Ishikawa (cell line): ENCODE results near the gene RALGAPA1.

Source experiments
- CEBPB ChIP-seq: IDR thresholded peaks from 2 replicates; pipeline ENCODE4 v1.6.1; 2012
- CREB1 ChIP-seq: IDR thresholded peaks from 2 replicates; pipeline ENCODE4 v1.6.1; 2012; ENCODE audit warnings: low read depth
- EGR1 ChIP-seq: IDR thresholded peaks from 2 replicates; pipeline ENCODE4 v1.6.1; 2012
- EP300 ChIP-seq: IDR thresholded peaks from 2 replicates; pipeline ENCODE4 v1.6.1; 2012; ENCODE audit warnings: borderline replicate concordance
- FOXM1 ChIP-seq: IDR thresholded peaks from 2 replicates; pipeline ENCODE4 v1.6.1; 2012; ENCODE audit warnings: low read depth, borderline replicate concordance
- MAX ChIP-seq: IDR thresholded peaks from 2 replicates; pipeline ENCODE4 v1.6.1; 2012
- NFIC ChIP-seq: IDR thresholded peaks from 2 replicates; pipeline ENCODE4 v1.6.1; 2012
- RAD21 ChIP-seq: IDR thresholded peaks from 2 replicates; pipeline ENCODE4 v1.6.1; 2012; ENCODE audit warnings: low read depth
- REST ChIP-seq: IDR thresholded peaks from 2 replicates; pipeline ENCODE4 v1.6.1; 2012; ENCODE audit warnings: low read depth, mild to moderate bottlenecking
- TAF1 ChIP-seq: IDR thresholded peaks from 2 replicates; pipeline ENCODE4 v1.6.1; 2012; ENCODE audit warnings: low read depth, mild to moderate bottlenecking
- TCF12 ChIP-seq: IDR thresholded peaks from 2 replicates; pipeline ENCODE4 v1.6.1; 2012; ENCODE audit warnings: low read depth
- TEAD4 ChIP-seq: IDR thresholded peaks from 2 replicates; pipeline ENCODE4 v1.6.1; 2012
- YY1 ChIP-seq: IDR thresholded peaks from 2 replicates; pipeline ENCODE4 v1.6.1; 2012; ENCODE audit warnings: low read depth
- ZBTB7A ChIP-seq: IDR thresholded peaks from 2 replicates; pipeline ENCODE4 v1.6.1; 2012; ENCODE audit warnings: low read depth
- TF ChIP-seq, protein P1 (sequence below): IDR thresholded peaks from 2 replicates; pipeline ENCODE4 v1.6.1; 2012

The RALGAPA1 gene

DNA sequence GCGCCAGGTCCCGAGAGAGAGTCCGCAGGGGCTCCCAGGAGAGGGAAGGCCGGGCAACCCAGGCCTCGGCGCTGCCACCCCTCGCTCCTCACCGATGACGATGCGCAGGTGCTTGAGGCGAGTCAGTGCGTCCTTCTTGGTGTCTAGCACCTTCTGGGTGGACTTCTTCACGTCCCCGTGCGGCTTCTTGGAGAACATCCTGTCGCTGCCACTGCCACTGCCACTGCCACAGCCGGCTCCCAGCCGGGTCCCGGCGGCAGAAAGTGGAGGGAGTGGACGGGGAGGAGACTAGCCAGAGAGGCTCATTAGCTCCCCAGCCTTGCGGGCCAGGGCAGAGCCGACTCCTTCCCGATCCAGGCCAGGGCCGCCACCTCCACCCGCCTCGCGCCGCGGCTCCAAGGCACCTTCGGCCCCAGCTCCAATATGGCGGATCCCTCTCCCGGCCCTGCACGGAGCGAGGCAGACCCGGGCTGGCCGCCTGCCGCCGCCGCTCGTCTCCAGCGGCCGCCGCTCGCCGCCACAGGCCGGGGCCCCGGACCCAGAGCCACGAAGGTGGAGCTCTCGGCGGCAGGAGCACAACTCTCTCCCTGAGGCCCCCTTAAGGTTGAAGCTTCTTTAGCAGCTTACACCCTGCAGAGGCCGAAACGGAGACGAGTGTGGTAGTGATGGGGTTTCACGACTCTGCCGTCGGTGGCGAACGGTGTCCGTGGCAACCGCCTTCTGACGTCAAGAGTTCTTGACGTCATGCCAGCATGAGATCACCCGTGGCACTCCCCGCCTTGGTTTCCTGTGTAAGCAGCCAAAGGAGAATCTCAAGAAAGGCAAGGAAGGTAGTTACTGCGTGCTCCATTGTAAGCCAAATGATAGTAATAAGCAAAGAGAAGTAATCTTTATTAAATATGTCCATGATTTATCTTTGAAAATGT is at the start of gene RALGAPA1:
RALGAPA1 (minus strand) TSS at position 658 of the 926 bp plus-strand sequence; CDS start at position 198, 460 bp downstream.
- TF ChIP-seq TCF12 (peak; percentile 6; the same call in 1 of the 2 replicates), TAF1 (peak; percentile 77), YY1 (peak; percentile 74), MAX (peak; percentile 21; the same call in 1 of the 2 replicates), CREB1 (peak; percentile 96)
- TF ChIP-seq, protein P1, sequence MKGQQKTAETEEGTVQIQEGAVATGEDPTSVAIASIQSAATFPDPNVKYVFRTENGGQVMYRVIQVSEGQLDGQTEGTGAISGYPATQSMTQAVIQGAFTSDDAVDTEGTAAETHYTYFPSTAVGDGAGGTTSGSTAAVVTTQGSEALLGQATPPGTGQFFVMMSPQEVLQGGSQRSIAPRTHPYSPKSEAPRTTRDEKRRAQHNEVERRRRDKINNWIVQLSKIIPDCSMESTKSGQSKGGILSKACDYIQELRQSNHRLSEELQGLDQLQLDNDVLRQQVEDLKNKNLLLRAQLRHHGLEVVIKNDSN: peak; percentile 28; the same call in 1 of the 2 replicates

- no peak for TF ChIP-seq EGR1
- TF ChIP-seq NFIC: no peak
- no peak for TF ChIP-seq TCF12
- no peak for TF ChIP-seq CREB1
- no peak for TF ChIP-seq EP300
- no peak for TF ChIP-seq TEAD4
- TF ChIP-seq, protein P1: no peak
- TF ChIP-seq ZBTB7A: no peak
- TF ChIP-seq CEBPB: no peak
- TF ChIP-seq YY1: no peak
- no peak for TF ChIP-seq TAF1
- TF ChIP-seq REST: no peak
- no peak for TF ChIP-seq MAX
- no peak for TF ChIP-seq FOXM1
- TF ChIP-seq RAD21: no peak
Measured at GRCh38 chr14:35858521-35859209, 49.6 kb upstream of the RALGAPA1 start.

GRCh38 chr14:35855876-35856481 is 46.9 kb upstream of the RALGAPA1 start:
- no peak for TF ChIP-seq REST
- no peak for TF ChIP-seq CREB1
- TF ChIP-seq, protein P1: no peak
- TF ChIP-seq YY1: no peak
- TF ChIP-seq TEAD4: no peak
- TF ChIP-seq EGR1: no peak
- TF ChIP-seq NFIC: no peak
- no peak for TF ChIP-seq FOXM1

GRCh38 chr14:35854696-35855270 is 45.7 kb upstream of the RALGAPA1 start:
- no peak for TF ChIP-seq TAF1
- TF ChIP-seq REST: no peak
- no peak for TF ChIP-seq RAD21
- TF ChIP-seq, protein P1: no peak
